CD4-positive, CD25-positive, alpha-beta regulatory T cell (primary cell): ENCODE data around the gene RBP5. TPM values are rescaled to one million over a fixed set of nuclear protein-coding genes. Genes with fewer than 3 reads are reported as not detected.

Experiments
- ATAC-seq, 2 donors: fragments of 150-1000 bp; cut with Tn5 transposase; one replicate each; pipeline ENCODE4 v1.10.0; 2021; ENCODE audit warnings: low read depth in 2 of 2, moderate number of reproducible peaks in 2 of 2, moderate library complexity in 1 of 2
- DNase-seq, 3 donors: peaks; one replicate each; pipeline versions ENCODE4 v3.0.0 to v3.0.0-alpha.2; 2012 to 2022; ENCODE audit warnings: mixed read lengths in 1 of 3
- H3K27ac ChIP-seq: one replicate; pipeline ENCODE4 v1.7.0; 2013; ENCODE audit warnings: mild to moderate bottlenecking, low read length; ENCODE audit not compliant: insufficient read depth, poor library complexity, severe bottlenecking
- H3K27me3 ChIP-seq: one replicate; pipeline ENCODE4 v1.7.0; 2013; ENCODE audit warnings: low read length; ENCODE audit not compliant: control insufficient read depth, insufficient read depth
- H3K36me3 ChIP-seq: one replicate; pipeline ENCODE4 v1.7.0; 2013; ENCODE audit warnings: mild to moderate bottlenecking, low read length, moderate library complexity; ENCODE audit not compliant: control insufficient read depth, insufficient read depth
- H3K4me1 ChIP-seq: 2 replicates; pipeline ENCODE4 v1.7.0; 2013; ENCODE audit warnings: mild to moderate bottlenecking, low read length; ENCODE audit not compliant: insufficient read depth, control insufficient read depth, poor library complexity, severe bottlenecking
- H3K4me3 ChIP-seq: one replicate; pipeline ENCODE4 v1.7.0; 2013; ENCODE audit warnings: low read depth, mild to moderate bottlenecking, low read length, moderate library complexity
- H3K9me3 ChIP-seq, 2 experiments: 1 replicate in 1 of 2; 2 replicates in 1 of 2; pipeline ENCODE4 v1.7.0; 2013; ENCODE audit warnings: low read length in 2 of 2, mild to moderate bottlenecking in 1 of 2, moderate library complexity in 1 of 2; ENCODE audit not compliant: control insufficient read depth in 2 of 2
- H3K27ac Mint-ChIP-seq, 3 donors: one replicate each; pipeline ENCODE4 v1.8.0; 2020 to 2022; ENCODE audit warnings: mild to moderate bottlenecking in 3 of 3, mixed read lengths in 3 of 3, moderate library complexity in 2 of 3
- H3K27me3 Mint-ChIP-seq: one replicate; pipeline ENCODE4 v1.8.0; 2022; ENCODE audit warnings: mild to moderate bottlenecking, mixed read lengths
- H3K36me3 Mint-ChIP-seq: one replicate; pipeline ENCODE4 v1.8.0; 2020; ENCODE audit warnings: mixed read lengths
- H3K4me1 Mint-ChIP-seq, 4 donors: one replicate each; pipeline ENCODE4 v1.8.0; 2020 to 2022; ENCODE audit warnings: mixed read lengths in 4 of 4, mild to moderate bottlenecking in 1 of 4
- H3K4me3 Mint-ChIP-seq, 4 donors: one replicate each; pipeline ENCODE4 v1.8.0; 2020 to 2022; ENCODE audit warnings: mild to moderate bottlenecking in 4 of 4, mixed read lengths in 4 of 4, moderate library complexity in 3 of 4
- H3K9me3 Mint-ChIP-seq, 7 donors: one replicate each; pipeline ENCODE4 v1.8.0; 2020 to 2022; ENCODE audit warnings: mixed read lengths in 7 of 7, mild to moderate bottlenecking in 3 of 7, moderate library complexity in 2 of 7
- polyA plus RNA-seq, 4 donors: library from polyadenylated mRNA; unstranded; fragments of 300-500 nt; fragmentation: Illumina TruSeq; gene quantifications; one replicate each; pipeline ENCODE4 v1.2.3, GENCODE V29; 2021
- total RNA-seq: library from RNA; stranded (reverse); gene quantifications from one replicate; pipeline ENCODE4 v1.2.3, GENCODE V29; 2022

The RBP5 gene
- total and polyA plus RNA-seq, 5 donors from 2014 or later, result not detected

DNA sequence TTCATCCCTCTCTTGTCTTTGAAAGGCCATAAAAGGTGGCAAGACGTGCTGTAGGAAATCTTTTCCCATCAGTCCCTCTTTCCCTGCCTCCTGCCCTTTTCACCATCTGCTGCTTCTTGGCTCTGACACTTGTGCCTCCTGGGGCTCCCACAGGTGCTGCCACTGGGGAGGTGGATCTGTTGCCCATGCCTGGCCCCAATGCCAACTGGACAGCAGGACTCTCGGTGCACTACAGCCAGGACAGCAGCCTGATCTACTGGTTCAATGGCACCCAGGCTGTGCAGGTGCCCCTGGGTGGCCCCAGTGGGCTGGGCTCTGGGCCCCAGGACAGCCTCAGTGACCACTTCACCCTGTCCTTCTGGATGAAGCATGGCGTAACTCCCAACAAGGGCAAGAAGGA is 8.0 kb upstream of the RBP5 start:
- no peaks in the 10 kb centered on the region for H3K27me3 Mint-ChIP-seq
- H3K9me3 Mint-ChIP-seq, result no peaks in the 10 kb centered on the region
- no peak overlapping the region for H3K4me3 Mint-ChIP-seq
- Histone ChIP-seq H3K4me1 (peaks cover 4% of the 10 kb centered on the region), H3K9me3 (no peaks in the 10 kb centered on the region), H3K36me3 (peaks cover 55% of the 10 kb centered on the region), H3K27me3 (no peaks in the 10 kb centered on the region), H3K27ac (no peak overlapping the region), H3K4me3 (no peak overlapping the region)
- ATAC-seq (no peak), DNase-seq (no peak)
- H3K4me1 Mint-ChIP-seq, result peaks cover 4 to 22% (median 6%) of the 10 kb centered on the region in 4 donors
- H3K36me3 Mint-ChIP-seq, result peaks cover 50% of the 10 kb centered on the region
- no peak overlapping the region for H3K27ac Mint-ChIP-seq

DNA sequence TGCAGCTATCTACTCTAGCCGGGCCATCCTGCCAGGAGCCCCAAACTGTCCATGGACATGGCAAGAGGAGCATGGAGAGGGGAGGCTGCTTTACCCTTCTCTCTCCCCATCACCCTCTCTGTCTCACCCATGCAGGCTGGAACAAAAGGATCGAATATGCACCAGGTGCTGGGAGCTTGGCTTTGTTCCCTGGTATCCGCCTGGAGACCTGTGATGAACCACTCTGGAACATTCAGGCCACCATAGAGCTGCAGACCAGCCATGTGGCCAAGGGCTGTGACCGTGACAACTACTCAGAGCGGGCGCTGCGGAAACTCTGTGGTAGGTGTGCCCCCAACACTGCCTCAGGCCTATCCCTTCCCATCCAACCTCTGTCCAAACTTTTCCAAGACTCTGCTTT is 7.4 kb upstream of the RBP5 start:
- H3K27me3 ChIP-seq, result no peaks in the 10 kb centered on the region
- H3K4me3 ChIP-seq, result no peak overlapping the region
- Mint-ChIP-seq H3K27ac (no peak overlapping the region), H3K27me3 (no peaks in the 10 kb centered on the region), H3K4me3 (no peak overlapping the region), H3K9me3 (no peaks in the 10 kb centered on the region), H3K36me3 (peaks cover 47% of the 10 kb centered on the region), H3K4me1 (peaks cover 4 to 28% (median 9%) of the 10 kb centered on the region in 4 donors)
- no peak overlapping the region for H3K27ac ChIP-seq
- peaks cover 10% of the 10 kb centered on the region for H3K4me1 ChIP-seq
- DNase-seq (no peak), ATAC-seq (no peak)
- peaks cover 55% of the 10 kb centered on the region for H3K36me3 ChIP-seq
- no peaks in the 10 kb centered on the region for H3K9me3 ChIP-seq

DNA sequence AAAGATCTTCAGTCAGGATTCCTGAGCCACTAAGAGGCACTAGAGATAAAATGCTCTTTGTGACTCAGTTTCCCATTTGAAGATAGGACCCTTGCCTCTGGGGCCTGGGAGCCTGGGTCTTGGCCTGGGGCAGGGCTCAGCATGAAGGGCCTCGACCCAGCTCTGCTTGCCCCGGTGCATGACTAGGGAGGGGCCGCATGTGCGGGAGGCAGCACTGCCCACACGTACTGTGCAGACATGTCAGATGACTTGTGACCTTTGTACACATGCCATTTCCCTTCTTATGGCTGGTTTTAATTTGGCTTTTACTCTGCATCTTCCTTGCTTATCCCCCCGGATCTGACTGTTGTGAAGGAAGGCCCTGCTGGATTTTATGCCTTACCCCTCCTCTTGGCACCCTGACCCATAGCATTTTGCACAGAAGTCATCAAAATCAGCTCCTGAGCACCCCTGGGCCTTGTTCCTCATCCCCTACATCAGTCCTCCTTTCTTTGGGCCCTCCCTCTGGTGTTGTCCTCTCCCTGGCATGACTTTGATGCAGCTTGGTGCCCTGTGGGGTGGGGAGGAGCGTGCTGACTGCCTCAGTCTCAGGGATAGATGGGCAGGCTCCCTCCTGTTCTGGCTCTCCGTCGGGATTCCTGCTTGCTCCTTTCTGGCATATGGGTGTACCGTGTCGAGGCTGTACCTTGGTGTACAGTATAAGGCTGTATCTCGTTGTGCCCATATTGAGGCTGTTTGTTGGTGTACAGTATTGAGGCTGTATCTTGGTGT is 5.9 kb upstream of the RBP5 start:
- peaks cover 41% of the 10 kb centered on the region for H3K36me3 Mint-ChIP-seq
- H3K4me3 ChIP-seq, result no peak overlapping the region
- H3K4me3 Mint-ChIP-seq, result peak overlapping the region in 2 of 4 donors; percentile 26 to 29
- no peaks in the 10 kb centered on the region for H3K27me3 Mint-ChIP-seq
- H3K4me1 Mint-ChIP-seq, result peaks cover 4 to 34% (median 15%) of the 10 kb centered on the region in 4 donors
- ATAC-seq, result no peak
- H3K27ac ChIP-seq, result no peak overlapping the region
- H3K9me3 ChIP-seq, result no peaks in the 10 kb centered on the region
- no peaks in the 10 kb centered on the region for H3K9me3 Mint-ChIP-seq
- H3K4me1 ChIP-seq, result peaks cover 17% of the 10 kb centered on the region
- H3K27me3 ChIP-seq, result no peaks in the 10 kb centered on the region
- no peak for DNase-seq
- H3K27ac Mint-ChIP-seq, result no peak overlapping the region
- peaks cover 51% of the 10 kb centered on the region for H3K36me3 ChIP-seq

DNA sequence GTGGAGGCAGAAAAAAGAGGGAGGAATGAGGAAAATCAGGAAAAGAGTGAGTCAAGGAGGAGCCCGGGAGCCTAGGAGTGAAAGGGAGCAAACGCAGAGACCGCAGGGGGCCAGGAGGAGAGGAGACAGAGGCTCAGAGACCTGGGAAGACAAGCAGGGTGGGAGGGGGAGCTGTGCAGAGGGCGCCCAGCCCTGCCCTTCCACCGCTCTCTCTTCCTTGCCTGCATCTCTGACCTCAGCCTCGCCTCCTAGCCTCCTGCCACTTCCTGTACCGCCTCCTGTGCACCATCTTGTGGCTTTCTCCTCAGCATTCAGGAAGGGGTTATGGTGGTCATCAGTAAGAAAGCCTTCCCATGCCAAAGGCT is 2.8 kb upstream of the RBP5 start:
- ATAC-seq, result peak in 1 of 2 donors; percentile 15
- Histone ChIP-seq H3K36me3 (peaks cover 28% of the 10 kb centered on the region), H3K4me1 (peaks cover 23% of the 10 kb centered on the region), H3K27me3 (no peaks in the 10 kb centered on the region), H3K4me3 (peak overlapping the region; percentile 89), H3K9me3 (no peaks in the 10 kb centered on the region), H3K27ac (peak overlapping the region; percentile 75)
- Mint-ChIP-seq H3K9me3 (no peaks in the 10 kb centered on the region), H3K27ac (peak overlapping the region in 2 of 3 donors; percentile 93 to 97), H3K36me3 (peaks cover 24% of the 10 kb centered on the region), H3K27me3 (no peaks in the 10 kb centered on the region), H3K4me1 (peaks cover 0 to 47% (median 15%) of the 10 kb centered on the region in 4 donors), H3K4me3 (peak overlapping the region; percentile 90 to 98 (median 96))
- peak in 2 of 3 donors; percentile 22 to 51 for DNase-seq

DNA sequence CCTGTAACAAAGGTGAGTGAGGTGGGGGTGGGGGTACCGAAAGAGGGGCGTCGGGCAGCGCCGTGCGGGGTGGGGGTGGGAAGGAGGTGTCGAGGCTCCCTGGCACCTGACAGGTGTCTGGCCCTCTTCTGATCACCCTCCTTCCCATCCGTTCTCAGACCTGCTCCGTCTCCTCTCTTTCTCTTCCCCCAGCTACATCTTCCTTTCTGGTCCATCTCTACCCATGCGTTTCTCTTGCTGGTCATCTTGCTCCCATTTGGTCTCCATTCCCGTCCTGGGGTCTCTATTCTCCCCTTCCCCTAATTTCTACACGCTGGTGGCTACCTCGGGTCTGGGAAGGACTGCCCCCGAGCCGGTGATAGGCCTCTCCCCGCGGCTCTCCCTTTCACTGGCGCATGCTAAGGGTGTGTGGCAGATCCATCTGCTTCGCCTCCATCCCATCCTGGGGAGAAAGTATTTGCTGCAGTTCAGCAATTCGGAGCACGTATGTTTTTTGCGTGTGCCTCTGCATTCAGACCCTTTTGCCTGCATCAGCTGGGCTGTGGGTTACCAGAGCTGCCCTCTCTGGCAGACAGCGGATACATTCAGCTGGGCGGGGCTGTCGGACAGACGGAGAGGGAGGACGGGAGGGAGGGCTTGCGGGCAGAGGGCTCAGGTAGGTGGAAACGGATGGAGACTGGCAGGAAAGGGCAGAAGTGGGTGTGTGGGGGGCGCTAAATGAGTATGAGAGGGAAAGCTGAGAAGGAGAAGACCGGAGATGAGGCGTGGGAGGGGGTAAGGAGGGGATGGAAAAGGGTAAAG is 2.2 kb upstream of the RBP5 start:
- peak overlapping the region; percentile 93 to 97 (median 95) for H3K27ac Mint-ChIP-seq
- Histone ChIP-seq H3K4me1 (peaks cover 23% of the 10 kb centered on the region), H3K9me3 (no peaks in the 10 kb centered on the region), H3K4me3 (peak overlapping the region; percentile 89), H3K36me3 (peaks cover 22% of the 10 kb centered on the region), H3K27me3 (no peaks in the 10 kb centered on the region), H3K27ac (peak overlapping the region; percentile 75)
- DNase-seq, result peak; percentile 27 to 68 (median 41)
- H3K4me1 Mint-ChIP-seq, result peaks cover 0 to 47% (median 15%) of the 10 kb centered on the region in 4 donors
- peak overlapping the region; percentile 90 to 98 (median 96) for H3K4me3 Mint-ChIP-seq
- H3K27me3 Mint-ChIP-seq, result no peaks in the 10 kb centered on the region
- peak; percentile 5 to 36 for ATAC-seq
- H3K36me3 Mint-ChIP-seq, result peaks cover 20% of the 10 kb centered on the region
- no peaks in the 10 kb centered on the region for H3K9me3 Mint-ChIP-seq

DNA sequence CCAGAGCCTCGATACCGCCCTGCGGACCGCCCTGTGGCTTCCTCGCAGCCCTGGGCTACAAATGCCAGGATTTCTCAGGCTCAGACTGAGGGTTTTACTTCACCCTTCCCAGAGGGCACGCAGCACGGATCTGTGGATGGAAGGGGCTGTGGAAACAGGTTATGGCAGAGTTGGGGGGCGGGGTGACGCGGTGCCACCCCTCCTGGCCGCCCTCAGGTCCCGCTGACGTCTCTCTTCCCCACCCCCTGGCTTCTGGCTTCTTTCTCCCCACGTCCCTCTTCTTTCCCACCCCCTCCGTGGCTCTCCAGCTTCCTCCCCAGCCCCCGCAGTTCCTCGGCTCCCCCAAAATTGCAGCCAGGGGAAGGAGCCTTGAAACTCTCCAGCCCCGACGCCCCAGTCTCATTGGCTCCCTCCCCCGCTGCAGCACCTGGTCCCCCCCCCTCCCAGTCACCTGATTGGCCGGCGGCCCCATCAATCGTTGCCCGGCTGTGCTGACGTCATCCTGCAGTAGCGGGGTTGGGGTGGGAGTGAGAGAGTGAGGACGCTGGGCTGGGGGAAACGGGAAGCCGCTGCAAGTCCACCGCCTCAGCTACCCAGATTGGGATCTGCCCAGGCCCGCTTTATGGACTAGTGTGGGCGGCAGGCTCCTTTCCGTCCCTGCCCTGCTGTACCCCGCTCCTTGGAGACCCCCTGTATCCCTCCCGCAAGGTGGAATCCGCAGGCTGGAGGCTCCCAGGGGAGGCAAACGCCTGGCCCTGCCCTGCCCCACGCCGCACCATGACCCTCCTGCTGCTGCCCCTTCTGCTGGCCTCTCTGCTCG is 1.4 kb upstream of the RBP5 start, which contains the start of gene CLSTN3:
CLSTN3 (plus strand) TSS at position 500 of the 820 bp plus-strand sequence; CDS start at position 778, 278 bp downstream.
- DNase-seq (peak; percentile 82 to 90 (median 86)), ATAC-seq (peak; percentile 84 to 87)
- H3K4me3 ChIP-seq, result peak within 1 kb of the TSS; percentile 89

DNA sequence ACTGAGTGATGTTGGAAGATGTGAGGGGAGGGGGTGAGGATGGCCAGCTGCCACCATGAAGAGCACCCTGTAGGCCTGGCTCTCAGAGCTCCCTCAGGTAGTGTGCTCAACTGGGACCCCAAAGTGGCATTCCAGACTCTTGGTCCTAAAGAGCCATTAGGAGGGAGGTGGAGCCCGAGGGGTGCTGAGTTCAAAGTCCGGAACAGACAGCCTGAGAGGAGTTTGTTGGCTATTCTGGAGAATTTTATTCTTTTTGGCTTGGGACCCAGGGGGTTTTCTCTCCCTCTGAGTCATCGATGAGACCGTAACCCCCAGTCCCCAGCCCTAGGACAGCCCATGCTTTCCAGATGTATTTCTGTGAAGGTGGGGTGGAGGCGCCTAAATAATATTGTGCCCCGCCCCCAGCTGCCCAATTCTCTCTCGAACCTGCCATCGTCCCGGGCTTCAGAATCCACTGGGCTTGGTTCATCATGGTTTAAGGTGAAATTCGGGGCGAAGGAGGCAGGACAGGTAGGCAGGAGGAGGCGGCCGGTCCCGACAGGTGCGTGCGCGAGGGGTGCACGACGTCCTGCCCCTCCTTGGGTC is 690 bp upstream of the RBP5 start:
- Mint-ChIP-seq H3K9me3 (no peaks in the 10 kb centered on the region), H3K4me3 (peak overlapping the region; percentile 90 to 98 (median 96)), H3K36me3 (peaks cover 10% of the 10 kb centered on the region), H3K4me1 (peaks cover 0 to 45% (median 15%) of the 10 kb centered on the region in 4 donors), H3K27ac (peak overlapping the region in 2 of 3 donors; percentile 82 to 93), H3K27me3 (no peaks in the 10 kb centered on the region)
- Histone ChIP-seq H3K9me3 (no peaks in the 10 kb centered on the region), H3K4me1 (peaks cover 23% of the 10 kb centered on the region), H3K27me3 (no peaks in the 10 kb centered on the region), H3K36me3 (peaks cover 9% of the 10 kb centered on the region), H3K27ac (peak overlapping the region; percentile 75), H3K4me3 (peak overlapping the region; percentile 71)
- ATAC-seq, result peak in 1 of 2 donors; percentile 18
- DNase-seq, result no peak

More for the DNA sequence above, 1.4 kb upstream of the RBP5 start, which contains the start of gene CLSTN3:
- H3K9me3 Mint-ChIP-seq, result no peaks in the 10 kb centered on the region
- peak within 1 kb of the TSS; percentile 93 to 97 (median 95) for H3K27ac Mint-ChIP-seq
- H3K4me1 ChIP-seq, result peaks cover 23% of the 10 kb centered on the region
- H3K4me3 Mint-ChIP-seq, result peak within 1 kb of the TSS; percentile 90 to 98 (median 96)
- no peaks in the 10 kb centered on the region for H3K27me3 ChIP-seq
- H3K4me1 Mint-ChIP-seq, result peaks cover 0 to 45% (median 15%) of the 10 kb centered on the region in 4 donors
- H3K9me3 ChIP-seq, result no peaks in the 10 kb centered on the region
- peaks cover 12% of the 10 kb centered on the region for H3K36me3 Mint-ChIP-seq
- H3K27me3 Mint-ChIP-seq, result no peaks in the 10 kb centered on the region
- H3K27ac ChIP-seq, result peak within 1 kb of the TSS; percentile 75
- peaks cover 16% of the 10 kb centered on the region for H3K36me3 ChIP-seq
